A549 treated with AZD9567 at 1 μM for 4 hours (cell line): ENCODE data around the gene UCK1. TPM values are rescaled to one million over a fixed set of nuclear protein-coding genes. Genes with fewer than 3 reads are reported as not detected.

Experiments
- total RNA-seq: library from RNA; stranded (reverse); fragments of 200-300 nt; extraction: Qiagen RNA extraction; gene quantifications from 5 replicates; pipeline ENCODE4 v1.2.3, GENCODE V29; 2022; ENCODE audit not compliant: insufficient read depth

UCK1 gene
- 21.5 to 23.6 TPM (median 23.3 TPM) in 5 replicates for total RNA-seq

GRCh38 chr9:131530920-131531832, at the start of gene UCK1:
Gene UCK1 (minus strand): TSS chr9:131531263. CDS start chr9:131531174, 89 bp downstream.

GRCh38 chr9:131545003-131545785, 14.1 kb upstream of the UCK1 start, which contains the start of gene PRRT1B:
Gene PRRT1B (plus strand): TSS chr9:131545523. CDS start chr9:131545616, 93 bp downstream.

GRCh38 chr9:131502781-131503625, 28.1 kb downstream of the UCK1 start, which contains the start of gene POMT1:
Gene POMT1 (plus strand): TSS chr9:131502918. CDS start chr9:131504219, 1,301 bp downstream.

Other genes starting within 250 kb of the UCK1 start
- 0.08 TPM in 1 of 5 replicates, not detected in the others for gene PLPP7, start 241.5 kb downstream of the UCK1 start, total RNA-seq
- gene PRRC2B, start 137.2 kb downstream of the UCK1 start, total RNA-seq: 60.6 to 78.5 TPM (median 71.5 TPM) in 5 replicates
- 17.7 to 23.4 TPM (median 18.5 TPM) in 5 replicates for gene POMT1, start 28.3 kb downstream of the UCK1 start, total RNA-seq
- gene PRRT1B, start 14.3 kb upstream of the UCK1 start, total RNA-seq: 0.14 to 0.59 TPM (median 0.36 TPM) in 4 of 5 replicates, not detected in the other
- 26.8 to 45.9 TPM (median 44.3 TPM) in 5 replicates for gene RAPGEF1, start 208.8 kb upstream of the UCK1 start, total RNA-seq